OCI-LY3 (cell line): ENCODE results near the gene PHC3.

Experiments
- EZH2phosphoT487 ChIP-seq: fragments of 200-600 bp; shearing (Covaris generic); IDR thresholded peaks from 2 replicates; pipeline ENCODE4 v1.6.1; 2018; ENCODE audit warnings: antibody characterized with exemption, mixed run types, low read depth
- TF ChIP-seq, protein P1 (sequence below): fragments of 200-600, 300-600 bp; sonication (generic); IDR thresholded peaks from 2 replicates; pipeline ENCODE4 v1.5.1; 2014; ENCODE audit warnings: antibody characterized with exemption, low read length, low read depth

DNA sequence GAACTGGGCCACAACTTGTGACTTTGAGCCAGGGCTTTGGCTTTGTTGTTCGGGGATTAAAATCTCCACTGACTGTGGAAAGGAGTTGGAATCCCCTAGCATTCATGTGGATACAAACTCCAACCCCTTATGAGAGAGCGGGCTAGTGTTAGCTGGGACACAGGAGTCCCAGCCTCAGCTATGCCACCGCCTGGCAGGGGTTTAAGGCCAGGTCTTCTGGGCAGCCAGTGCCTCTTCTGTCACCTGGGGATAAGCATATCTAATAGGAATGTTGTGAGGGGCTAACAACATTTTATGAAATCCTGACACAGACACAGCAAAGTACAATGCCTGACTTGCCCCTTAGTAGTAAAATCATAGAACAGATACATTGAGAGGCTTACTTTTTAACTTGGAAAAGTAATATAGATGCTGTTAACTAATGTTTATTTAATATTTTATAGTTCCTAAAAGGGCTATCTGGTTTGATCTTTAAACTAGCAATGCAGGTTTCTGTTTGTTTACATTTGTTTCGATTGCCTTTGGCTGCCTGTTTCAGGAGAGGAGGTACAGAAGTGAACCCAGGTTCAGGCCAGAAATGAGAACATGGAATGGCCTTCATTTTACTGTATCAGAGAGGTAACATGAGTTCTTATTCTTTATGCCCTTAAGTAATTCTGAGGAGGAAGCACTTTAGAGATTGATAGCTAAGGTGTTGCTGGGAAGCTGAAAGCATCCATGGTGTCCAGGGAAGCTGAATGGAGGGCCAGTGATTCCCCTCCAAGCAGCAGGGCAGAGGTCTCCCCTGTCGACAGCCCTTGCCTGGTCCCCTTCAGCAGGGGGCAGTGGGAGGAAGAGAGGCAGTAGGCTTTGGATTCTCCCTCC lies 135.0 kb downstream of the PHC3 start:
- TF ChIP-seq, protein P1, sequence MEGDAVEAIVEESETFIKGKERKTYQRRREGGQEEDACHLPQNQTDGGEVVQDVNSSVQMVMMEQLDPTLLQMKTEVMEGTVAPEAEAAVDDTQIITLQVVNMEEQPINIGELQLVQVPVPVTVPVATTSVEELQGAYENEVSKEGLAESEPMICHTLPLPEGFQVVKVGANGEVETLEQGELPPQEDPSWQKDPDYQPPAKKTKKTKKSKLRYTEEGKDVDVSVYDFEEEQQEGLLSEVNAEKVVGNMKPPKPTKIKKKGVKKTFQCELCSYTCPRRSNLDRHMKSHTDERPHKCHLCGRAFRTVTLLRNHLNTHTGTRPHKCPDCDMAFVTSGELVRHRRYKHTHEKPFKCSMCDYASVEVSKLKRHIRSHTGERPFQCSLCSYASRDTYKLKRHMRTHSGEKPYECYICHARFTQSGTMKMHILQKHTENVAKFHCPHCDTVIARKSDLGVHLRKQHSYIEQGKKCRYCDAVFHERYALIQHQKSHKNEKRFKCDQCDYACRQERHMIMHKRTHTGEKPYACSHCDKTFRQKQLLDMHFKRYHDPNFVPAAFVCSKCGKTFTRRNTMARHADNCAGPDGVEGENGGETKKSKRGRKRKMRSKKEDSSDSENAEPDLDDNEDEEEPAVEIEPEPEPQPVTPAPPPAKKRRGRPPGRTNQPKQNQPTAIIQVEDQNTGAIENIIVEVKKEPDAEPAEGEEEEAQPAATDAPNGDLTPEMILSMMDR, result no peak
- TF ChIP-seq EZH2phosphoT487, result no peak
